Activated gamma-delta T cell treated with anti-CD3 and anti-CD28 coated beads, Interleukin-2, amount 50 U/mL, for 16 hours (primary cell): ENCODE measurements around the gene WWOX.

ENCODE experiments used
- DNase-seq: peaks from one replicate; pipeline ENCODE4 v3.0.0-alpha.2; 2020; ENCODE audit warnings: low read depth

Gene WWOX

GRCh38 chr16:78146807-78147206 lies 47.4 kb downstream of the WWOX start:
- DNase-seq = no peak

GRCh38 chr16:78147911-78148401 lies 48.5 kb downstream of the WWOX start:
- DNase-seq = no peak

GRCh38 chr16:78150233-78150632 lies 50.8 kb downstream of the WWOX start:
- DNase-seq = no peak

GRCh38 chr16:78154729-78155461 lies 55.4 kb downstream of the WWOX start:
- DNase-seq = no peak

- DNase-seq = no peak
These were observed 56.4 kb downstream of the WWOX start for GRCh38 chr16:78155791-78156345.

GRCh38 chr16:78161023-78161729 lies 61.7 kb downstream of the WWOX start:
- no peak for DNase-seq

GRCh38 chr16:78163772-78164670 lies 64.6 kb downstream of the WWOX start:
- no peak for DNase-seq

- DNase-seq = no peak
These were observed 71.1 kb downstream of the WWOX start for GRCh38 chr16:78170494-78170933.

GRCh38 chr16:78175287-78175686 lies 75.8 kb downstream of the WWOX start:
- DNase-seq = no peak

GRCh38 chr16:78176435-78176834 lies 77.0 kb downstream of the WWOX start:
- no peak for DNase-seq

- no peak for DNase-seq
These were observed 77.8 kb downstream of the WWOX start for GRCh38 chr16:78177218-78177617.

- no peak for DNase-seq
These were observed 78.5 kb downstream of the WWOX start for GRCh38 chr16:78177987-78178386.

GRCh38 chr16:78179666-78180065 lies 80.2 kb downstream of the WWOX start:
- DNase-seq = no peak

- DNase-seq = no peak
These were observed 80.9 kb downstream of the WWOX start for GRCh38 chr16:78180349-78180748.

GRCh38 chr16:78183437-78184237 lies 84.2 kb downstream of the WWOX start:
- DNase-seq = no peak

- DNase-seq = no peak
These were observed 85.1 kb downstream of the WWOX start for GRCh38 chr16:78184238-78185183.

GRCh38 chr16:78189121-78189520 lies 89.7 kb downstream of the WWOX start:
- no peak for DNase-seq

- no peak for DNase-seq
These were observed 93.5 kb downstream of the WWOX start for GRCh38 chr16:78192734-78193488.

GRCh38 chr16:78194948-78195347 lies 95.5 kb downstream of the WWOX start:
- no peak for DNase-seq
